Omental fat pad (tissue), 4 donors: ENCODE measurements around the gene CYB5B. TPM values are rescaled to one million over a fixed set of nuclear protein-coding genes. Genes with fewer than 3 reads are reported as not detected.
"Not testable (repeated sequence)": the region's sequence is repeated elsewhere in the genome, so short reads cannot be mapped to it uniquely, and the experiment has no call there.

Source experiments
- ATAC-seq: fragments of 150-250 bp; one replicate; pipeline ENCODE4 v1.9.1; 2016; ENCODE audit warnings: mild to moderate bottlenecking, moderate library complexity; ENCODE audit not compliant: low FRiP score
- DNase-seq: peaks from one replicate; pipeline ENCODE4 v3.0.0-alpha.2; 2019; ENCODE audit warnings: low spot score
- total RNA-seq, 4 donors: library from RNA; depleted of rRNA; stranded (reverse); fragments of >200 nt; gene quantifications; one replicate each; pipeline ENCODE4 v1.1.0, GENCODE V29; 2016
- TF ChIP-seq, protein P1 (sequence below), 3 donors: fragments of 450-650 bp; IDR thresholded peaks; one replicate each; pipeline ENCODE4 v1.5.1; 2016 to 2017; ENCODE audit warnings: antibody characterized with exemption in 3 of 3, mild to moderate bottlenecking in 3 of 3, moderate library complexity in 2 of 3

CYB5B gene
- total RNA-seq, 4 donors from 2014 or later: 32.0 to 41.8 (median 36.2) TPM

DNA sequence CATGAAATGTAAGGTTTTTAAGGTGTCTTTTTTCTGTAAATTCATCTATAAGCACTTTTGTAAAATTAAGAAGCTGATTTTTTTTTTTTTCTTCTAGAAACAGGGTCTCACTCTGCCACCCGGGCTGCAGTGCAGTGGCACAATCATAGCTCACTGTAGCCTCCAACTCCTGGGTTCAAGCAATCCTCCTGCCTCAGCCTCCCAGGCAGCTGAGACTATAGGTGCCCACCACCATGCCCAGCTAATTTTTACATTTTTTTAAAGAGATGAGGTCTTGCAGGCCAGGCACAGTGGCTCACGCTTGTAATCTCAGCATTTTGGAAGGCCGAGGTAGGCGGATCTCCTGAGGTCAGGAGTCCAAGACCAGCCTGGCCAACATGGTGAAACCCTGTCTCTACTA, 4.5 kb upstream of the CYB5B start:
- TF ChIP-seq, protein P1, sequence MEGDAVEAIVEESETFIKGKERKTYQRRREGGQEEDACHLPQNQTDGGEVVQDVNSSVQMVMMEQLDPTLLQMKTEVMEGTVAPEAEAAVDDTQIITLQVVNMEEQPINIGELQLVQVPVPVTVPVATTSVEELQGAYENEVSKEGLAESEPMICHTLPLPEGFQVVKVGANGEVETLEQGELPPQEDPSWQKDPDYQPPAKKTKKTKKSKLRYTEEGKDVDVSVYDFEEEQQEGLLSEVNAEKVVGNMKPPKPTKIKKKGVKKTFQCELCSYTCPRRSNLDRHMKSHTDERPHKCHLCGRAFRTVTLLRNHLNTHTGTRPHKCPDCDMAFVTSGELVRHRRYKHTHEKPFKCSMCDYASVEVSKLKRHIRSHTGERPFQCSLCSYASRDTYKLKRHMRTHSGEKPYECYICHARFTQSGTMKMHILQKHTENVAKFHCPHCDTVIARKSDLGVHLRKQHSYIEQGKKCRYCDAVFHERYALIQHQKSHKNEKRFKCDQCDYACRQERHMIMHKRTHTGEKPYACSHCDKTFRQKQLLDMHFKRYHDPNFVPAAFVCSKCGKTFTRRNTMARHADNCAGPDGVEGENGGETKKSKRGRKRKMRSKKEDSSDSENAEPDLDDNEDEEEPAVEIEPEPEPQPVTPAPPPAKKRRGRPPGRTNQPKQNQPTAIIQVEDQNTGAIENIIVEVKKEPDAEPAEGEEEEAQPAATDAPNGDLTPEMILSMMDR (IDR thresholded peaks at IDR 0.05): no peak
- DNase-seq (no peak), ATAC-seq (no peak)

DNA sequence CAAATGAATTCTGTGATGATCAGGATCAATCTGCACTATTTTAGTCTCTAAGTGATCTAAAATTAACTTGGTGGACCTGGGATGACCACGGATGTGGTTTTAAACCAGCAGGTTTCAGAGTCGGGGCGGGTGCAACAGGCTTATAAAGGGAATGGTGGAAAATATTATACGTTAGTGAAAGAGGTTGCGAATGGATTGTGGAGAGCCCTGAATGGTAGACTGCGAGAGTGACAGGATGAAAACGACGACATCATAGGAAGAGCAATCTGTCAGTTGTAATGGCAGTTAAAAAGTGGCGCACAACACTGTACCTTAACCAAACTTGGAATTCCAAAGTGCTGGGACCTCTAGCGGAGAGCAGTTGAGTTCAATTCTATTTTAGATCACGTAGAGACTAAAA, 1.2 kb upstream of the CYB5B start:
- ATAC-seq: no peak

DNA sequence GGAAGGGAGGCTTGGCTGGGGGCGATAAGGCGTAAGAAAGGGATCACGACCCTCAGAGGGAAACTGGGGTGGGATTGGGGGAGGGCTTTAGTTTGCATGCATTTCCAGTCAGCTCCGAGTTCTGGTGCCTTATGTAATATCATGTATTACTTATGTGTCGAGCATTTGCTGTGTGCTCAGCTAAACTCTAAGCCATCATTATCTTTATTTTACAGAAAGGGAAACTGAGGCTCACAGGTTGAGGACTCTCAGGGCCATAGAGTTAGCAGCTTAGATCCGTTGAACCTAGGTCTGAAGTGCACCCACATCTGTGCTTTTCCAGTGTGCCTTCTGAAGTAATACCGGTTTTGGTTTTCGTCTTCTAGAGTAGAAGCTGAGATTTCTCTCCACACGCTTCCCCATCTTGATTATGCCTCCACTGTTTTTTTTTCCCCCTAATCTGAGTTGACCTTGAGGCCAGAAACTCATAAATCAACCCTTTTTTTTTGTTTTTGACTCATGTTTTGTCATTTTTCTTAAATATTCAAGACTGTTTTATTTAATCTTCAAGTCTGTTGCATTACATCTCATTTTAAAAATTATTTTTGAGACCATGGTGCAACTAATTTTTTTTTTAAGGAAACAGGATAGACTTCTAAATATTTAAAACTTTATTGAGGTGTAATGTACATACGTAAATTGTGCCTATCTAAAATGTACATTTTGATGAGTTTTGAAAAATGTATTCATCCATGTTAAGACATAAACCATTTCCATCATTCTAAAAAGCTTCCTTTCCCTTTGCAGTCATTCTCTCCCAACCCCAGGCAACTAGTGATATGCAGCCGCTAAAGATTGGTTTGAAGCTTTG, 741 bp downstream of the CYB5B start:
- DNase-seq (no peak), ATAC-seq (peak; percentile 41)
- TF ChIP-seq, protein P1 (IDR thresholded peaks at IDR 0.05): no peak

More for the DNA sequence above, 1.2 kb upstream of the CYB5B start:
- TF ChIP-seq, protein P1 (IDR thresholded peaks at IDR 0.05): no peak
- no peak for DNase-seq

DNA sequence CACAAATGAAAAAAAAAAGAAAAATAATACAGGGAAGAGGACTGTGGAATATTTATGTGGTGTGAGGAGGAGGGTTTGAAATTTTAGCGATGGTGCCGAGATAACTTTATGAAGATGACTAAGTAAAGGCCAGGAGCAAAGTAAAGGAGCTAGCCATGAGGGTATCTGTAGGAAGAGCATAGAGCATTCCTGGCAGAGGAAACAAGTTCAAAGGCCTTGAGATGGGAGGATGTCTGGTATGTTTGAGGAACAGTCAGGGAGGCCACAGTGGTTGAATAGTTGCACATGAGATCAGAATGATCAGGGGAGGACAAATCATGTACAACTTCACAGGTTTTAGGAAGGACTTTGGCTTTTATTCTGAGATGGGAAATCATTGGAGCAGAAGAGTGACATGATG, 4.2 kb downstream of the CYB5B start:
- no peak for ATAC-seq
- TF ChIP-seq, protein P1 (IDR thresholded peaks at IDR 0.05): no peak
- DNase-seq: no peak

DNA sequence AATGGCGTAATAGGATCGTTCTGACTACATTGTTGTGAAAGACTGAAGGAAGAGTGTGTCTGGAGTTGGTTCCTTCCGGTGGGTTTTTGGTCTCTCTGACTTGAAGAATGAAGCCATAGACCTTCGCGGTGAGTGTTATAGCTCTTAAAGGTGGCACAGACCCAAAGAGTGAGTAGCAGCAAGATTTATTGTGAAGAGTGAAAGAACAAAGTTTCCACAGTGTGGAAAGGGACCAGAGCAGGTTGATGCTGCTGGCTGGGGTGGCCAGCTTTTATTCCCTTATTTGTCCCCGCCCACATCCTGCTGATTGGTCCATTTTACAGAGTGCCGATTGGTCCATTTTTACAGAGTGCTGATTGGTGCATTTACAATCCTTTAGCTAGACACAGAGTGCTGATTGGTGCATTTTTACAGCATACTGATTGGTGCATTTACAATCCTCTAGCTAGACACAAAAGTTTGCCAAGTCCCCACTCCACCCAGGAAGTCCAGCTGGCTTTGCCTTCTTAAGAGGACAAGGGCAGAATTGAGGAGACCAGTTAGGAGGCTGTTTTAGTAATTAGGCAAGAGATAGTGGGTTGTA, 4.7 kb downstream of the CYB5B start:
- not testable (repeated sequence) for ATAC-seq, DNase-seq

DNA sequence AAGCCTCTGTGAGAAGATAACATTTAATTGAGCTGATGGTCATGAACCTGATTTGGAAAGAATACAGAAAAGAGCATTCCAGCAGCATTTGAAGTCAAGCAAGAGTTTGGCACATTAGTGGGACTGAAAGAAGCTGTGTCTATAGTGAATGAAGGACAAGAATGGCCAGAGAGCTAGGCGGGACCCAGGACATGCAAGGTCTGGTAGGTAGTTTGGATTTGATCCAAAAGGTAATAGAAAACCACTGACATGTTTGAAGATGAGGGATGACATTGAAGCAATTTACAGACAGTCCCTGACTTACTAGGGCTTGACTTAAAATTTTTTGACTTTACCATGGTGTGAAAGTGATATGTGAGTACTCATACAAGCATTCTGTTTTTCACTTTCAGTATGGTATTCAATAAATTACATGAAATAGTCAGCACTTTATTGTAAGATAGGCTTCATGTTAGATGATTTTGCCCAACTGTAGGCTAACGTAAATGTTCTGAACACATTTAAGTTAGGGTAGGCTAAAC, 7.6 kb downstream of the CYB5B start:
- DNase-seq (no peak), ATAC-seq (no peak)
- TF ChIP-seq, protein P1 (IDR thresholded peaks at IDR 0.05): no peak

DNA sequence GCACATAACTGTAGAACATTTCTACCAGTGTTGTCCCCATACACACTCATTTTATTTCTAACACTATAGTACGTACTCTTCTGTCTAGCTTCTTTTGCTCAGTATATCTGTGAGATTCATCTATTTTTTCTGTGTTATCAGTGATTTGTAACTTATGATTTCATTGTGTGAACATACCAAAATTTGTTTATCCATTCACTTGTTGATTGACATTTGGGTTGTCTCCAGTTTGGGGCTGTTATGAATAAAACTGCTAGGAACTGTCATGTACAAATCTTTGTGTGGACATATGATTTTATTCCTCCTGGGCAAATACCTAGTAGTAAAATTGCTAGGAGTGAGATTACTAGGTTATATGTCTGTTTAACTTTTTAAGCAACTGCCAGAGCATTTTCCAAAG, 9.6 kb downstream of the CYB5B start:
- ATAC-seq (no peak), DNase-seq (no peak)
- TF ChIP-seq, protein P1 (IDR thresholded peaks at IDR 0.05): no peak
